Activated naive CD4-positive, alpha-beta T cell treated with anti-CD3 and anti-CD28 coated beads, Interleukin-2, amount 10 ng/mL, durations not matched to agents 7 days and 5 days (primary cell): ENCODE results near the gene RGS8.
"Not testable (repeated sequence)": the region's sequence is repeated elsewhere in the genome, so short reads cannot be mapped to it uniquely, and the experiment has no call there.

Experiments
- CTCF ChIA-PET: fragments of 350-600 bp; sonication (Branson Sonifier 250); formaldehyde crosslinking; loops from one replicate; lab custom pipeline; 2021; ENCODE audit warnings: antibody characterized with exemption; lab: Charles Lee
- DNase-seq: peaks from one replicate; pipeline ENCODE4 v3.0.0-alpha.2; 2020
- H3K27ac Mint-ChIP-seq: one replicate; pipeline ENCODE4 v1.8.0; 2021; ENCODE audit warnings: mild to moderate bottlenecking, moderate library complexity, mixed read lengths
- H3K27me3 Mint-ChIP-seq: one replicate; pipeline ENCODE4 v1.8.0; 2021; ENCODE audit warnings: mild to moderate bottlenecking, mixed read lengths
- H3K36me3 Mint-ChIP-seq: one replicate; pipeline ENCODE4 v1.8.0; 2021; ENCODE audit warnings: mixed read lengths
- H3K4me1 Mint-ChIP-seq: one replicate; pipeline ENCODE4 v1.8.0; 2021; ENCODE audit warnings: mixed read lengths
- H3K4me3 Mint-ChIP-seq: one replicate; pipeline ENCODE4 v1.8.0; 2021; ENCODE audit warnings: mild to moderate bottlenecking, moderate library complexity, mixed read lengths
- H3K9me3 Mint-ChIP-seq: one replicate; pipeline ENCODE4 v1.8.0; 2021; ENCODE audit warnings: mixed read lengths

Gene RGS8

DNA sequence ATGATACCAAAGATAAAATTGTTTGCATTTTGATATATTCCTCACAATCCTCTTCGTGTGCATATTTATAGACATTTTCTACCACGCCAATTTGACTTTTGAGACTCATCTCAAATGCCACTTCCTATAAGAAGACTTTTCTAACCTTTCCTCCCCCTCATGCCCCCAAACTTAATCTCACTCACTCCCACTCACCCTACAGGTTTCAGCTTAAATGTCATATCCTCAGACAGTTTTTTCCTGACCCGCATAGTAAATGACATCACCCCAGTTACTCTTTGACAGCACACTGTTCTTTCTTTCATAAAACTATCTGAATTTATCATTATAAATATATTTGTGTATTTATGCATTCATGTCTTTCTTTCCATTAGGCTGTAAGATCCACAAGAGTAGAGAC, 29.6 kb upstream of the RGS8 start:
- Mint-ChIP-seq H3K36me3 (no peaks in the 10 kb centered on the region), H3K4me1 (peaks cover 8% of the 10 kb centered on the region), H3K9me3 (no peaks in the 10 kb centered on the region), H3K27me3 (peaks cover 8% of the 10 kb centered on the region), H3K4me3 (no peak overlapping the region), H3K27ac (no peak overlapping the region)
- CTCF ChIA-PET: no interaction called here
- DNase-seq: no peak

DNA sequence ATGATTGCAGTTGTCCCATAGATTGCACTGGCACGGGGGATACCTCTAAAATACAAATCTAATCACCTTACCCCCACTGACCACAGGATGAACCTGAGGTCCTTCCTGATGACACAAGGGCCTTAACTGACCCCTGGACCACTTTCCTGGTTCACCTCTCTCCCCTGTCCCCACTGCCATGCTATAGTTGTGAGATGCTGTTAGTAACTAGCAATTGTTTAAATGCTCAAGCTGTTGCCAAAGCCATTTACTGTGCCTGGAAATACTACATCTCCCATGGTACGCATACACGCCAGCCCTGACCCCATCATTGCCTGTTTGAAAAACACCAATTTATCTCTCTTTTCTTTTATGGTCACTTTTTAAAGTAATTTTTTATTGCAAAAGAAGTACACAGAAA, 29.1 kb upstream of the RGS8 start:
- Mint-ChIP-seq H3K27ac (no peak overlapping the region), H3K9me3 (no peaks in the 10 kb centered on the region), H3K27me3 (peaks cover 6% of the 10 kb centered on the region), H3K4me1 (peaks cover 8% of the 10 kb centered on the region), H3K4me3 (no peak overlapping the region), H3K36me3 (no peaks in the 10 kb centered on the region)
- DNase-seq: no peak
- CTCF ChIA-PET: no interaction called here

GRCh38 chr1:182709855-182710254, 25.5 kb upstream of the RGS8 start:
- Mint-ChIP-seq H3K4me1 (no peaks in the 10 kb centered on the region), H3K4me3 (no peak overlapping the region), H3K36me3 (no peaks in the 10 kb centered on the region), H3K27me3 (no peaks in the 10 kb centered on the region), H3K27ac (no peak overlapping the region), H3K9me3 (no peaks in the 10 kb centered on the region)
- CTCF ChIA-PET: no interaction called here
- no peak for DNase-seq

- CTCF ChIA-PET: no interaction called here
- no peak for DNase-seq
- H3K9me3 Mint-ChIP-seq: no peaks in the 10 kb centered on the region
- H3K4me3 Mint-ChIP-seq: no peak overlapping the region
- H3K4me1 Mint-ChIP-seq: no peaks in the 10 kb centered on the region
- H3K36me3 Mint-ChIP-seq: no peaks in the 10 kb centered on the region
- no peaks in the 10 kb centered on the region for H3K27me3 Mint-ChIP-seq
- H3K27ac Mint-ChIP-seq: no peak overlapping the region
These were observed 24.9 kb upstream of the RGS8 start for GRCh38 chr1:182709225-182709764.

DNA sequence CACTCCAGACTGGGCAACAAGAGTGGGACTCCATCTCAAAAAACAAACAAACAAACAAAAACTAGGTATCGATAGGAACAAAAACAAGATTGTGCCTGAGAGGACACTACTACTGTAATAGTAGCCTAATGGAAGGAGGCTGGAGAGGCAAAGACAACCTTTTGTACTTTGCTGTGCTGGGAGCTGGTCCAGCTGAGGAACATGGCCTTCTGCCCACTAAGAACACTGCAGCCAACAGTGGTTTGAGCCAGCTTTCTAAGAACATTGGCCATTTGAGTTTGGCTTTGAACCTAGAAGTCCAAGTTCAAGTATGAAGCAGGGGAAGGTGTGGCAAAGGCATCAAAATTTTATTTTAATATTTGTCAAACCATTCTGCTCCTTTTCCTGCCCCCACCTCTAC, 22.7 kb upstream of the RGS8 start:
- no peak overlapping the region for H3K4me3 Mint-ChIP-seq
- CTCF ChIA-PET: no interaction called here
- no peaks in the 10 kb centered on the region for H3K36me3 Mint-ChIP-seq
- no peak for DNase-seq
- no peak overlapping the region for H3K27ac Mint-ChIP-seq
- H3K4me1 Mint-ChIP-seq: no peaks in the 10 kb centered on the region
- H3K9me3 Mint-ChIP-seq: no peaks in the 10 kb centered on the region
- H3K27me3 Mint-ChIP-seq: no peaks in the 10 kb centered on the region

DNA sequence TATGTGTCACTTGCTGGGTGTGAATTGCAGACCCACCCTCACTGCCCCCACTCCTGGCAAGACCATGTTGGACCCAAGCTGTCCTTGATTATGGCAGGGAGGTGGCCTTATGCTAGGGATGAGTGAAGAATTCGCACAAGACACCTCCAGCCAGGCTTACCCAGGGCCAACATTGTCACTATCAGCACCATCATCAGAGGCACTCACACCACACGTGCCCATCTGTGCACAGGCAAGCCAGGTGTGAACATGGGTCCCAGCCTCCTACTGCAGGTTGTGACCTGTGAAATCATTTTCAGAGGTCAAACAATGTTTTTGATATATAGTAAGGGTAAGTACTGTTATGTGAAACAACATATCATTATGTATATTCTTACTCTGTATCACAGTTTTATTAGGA, 20.3 kb upstream of the RGS8 start:
- peaks cover 8% of the 10 kb centered on the region for H3K27me3 Mint-ChIP-seq

DNA sequence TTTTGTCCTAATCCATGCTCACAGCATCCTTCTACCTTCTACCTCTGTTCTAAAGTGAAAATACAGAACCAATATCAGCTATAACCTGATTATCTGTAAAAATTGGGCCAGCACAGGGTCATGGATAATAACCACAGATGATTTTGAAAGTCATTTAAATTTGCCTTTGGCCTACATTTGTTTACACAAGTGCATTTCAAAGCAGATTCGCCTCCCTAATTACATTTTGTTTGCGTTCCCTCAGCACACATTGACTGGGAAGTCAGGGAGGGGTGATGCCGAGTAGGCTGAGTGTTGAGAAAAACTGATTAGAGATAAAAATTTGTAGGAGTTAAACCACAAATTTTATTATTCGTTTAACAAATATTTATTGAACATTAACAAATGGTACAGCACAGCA, 19.2 kb upstream of the RGS8 start:
- Mint-ChIP-seq H3K36me3 (no peaks in the 10 kb centered on the region), H3K9me3 (no peaks in the 10 kb centered on the region), H3K27me3 (peaks cover 16% of the 10 kb centered on the region), H3K27ac (no peak overlapping the region), H3K4me1 (no peaks in the 10 kb centered on the region), H3K4me3 (no peak overlapping the region)
- DNase-seq: no peak
- CTCF ChIA-PET: no interaction called here

More for the DNA sequence above, 20.3 kb upstream of the RGS8 start:
- Mint-ChIP-seq H3K27ac (no peak overlapping the region), H3K4me3 (no peak overlapping the region), H3K9me3 (no peaks in the 10 kb centered on the region), H3K36me3 (no peaks in the 10 kb centered on the region), H3K4me1 (no peaks in the 10 kb centered on the region)
- no peak for DNase-seq
- CTCF ChIA-PET: interaction anchor here (0.6 to 1.5 kb wide), 2 partner anchors 110 to 1282 kb away, joined by 3 read pairs; no protein-coding TSS in a partner anchor

- H3K27me3 Mint-ChIP-seq: peaks cover 16% of the 10 kb centered on the region
- H3K4me1 Mint-ChIP-seq: no peaks in the 10 kb centered on the region
- DNase-seq: no peak
- no peak overlapping the region for H3K4me3 Mint-ChIP-seq
- H3K9me3 Mint-ChIP-seq: no peaks in the 10 kb centered on the region
- H3K36me3 Mint-ChIP-seq: no peaks in the 10 kb centered on the region
- no peak overlapping the region for H3K27ac Mint-ChIP-seq
- CTCF ChIA-PET: no interaction called here
These were observed 18.6 kb upstream of the RGS8 start for GRCh38 chr1:182702826-182703524.

- Mint-ChIP-seq H3K4me1 (no peaks in the 10 kb centered on the region), H3K4me3 (no peak overlapping the region), H3K27me3 (peaks cover 16% of the 10 kb centered on the region), H3K27ac (no peak overlapping the region), H3K36me3 (no peaks in the 10 kb centered on the region), H3K9me3 (no peaks in the 10 kb centered on the region)
- CTCF ChIA-PET: no interaction called here
- DNase-seq: no peak
These were observed 15.9 kb upstream of the RGS8 start for GRCh38 chr1:182700351-182700709.

- no peak for DNase-seq
- peaks cover 16% of the 10 kb centered on the region for H3K27me3 Mint-ChIP-seq
- H3K36me3 Mint-ChIP-seq: no peaks in the 10 kb centered on the region
- no peak overlapping the region for H3K4me3 Mint-ChIP-seq
- no peaks in the 10 kb centered on the region for H3K9me3 Mint-ChIP-seq
- H3K27ac Mint-ChIP-seq: no peak overlapping the region
- CTCF ChIA-PET: interaction anchor here (0.8 kb wide), 1 partner anchor 86 kb away, joined by 3 read pairs; no protein-coding TSS in a partner anchor
- H3K4me1 Mint-ChIP-seq: no peaks in the 10 kb centered on the region
These were observed 15.3 kb upstream of the RGS8 start for GRCh38 chr1:182699393-182700350.

DNA sequence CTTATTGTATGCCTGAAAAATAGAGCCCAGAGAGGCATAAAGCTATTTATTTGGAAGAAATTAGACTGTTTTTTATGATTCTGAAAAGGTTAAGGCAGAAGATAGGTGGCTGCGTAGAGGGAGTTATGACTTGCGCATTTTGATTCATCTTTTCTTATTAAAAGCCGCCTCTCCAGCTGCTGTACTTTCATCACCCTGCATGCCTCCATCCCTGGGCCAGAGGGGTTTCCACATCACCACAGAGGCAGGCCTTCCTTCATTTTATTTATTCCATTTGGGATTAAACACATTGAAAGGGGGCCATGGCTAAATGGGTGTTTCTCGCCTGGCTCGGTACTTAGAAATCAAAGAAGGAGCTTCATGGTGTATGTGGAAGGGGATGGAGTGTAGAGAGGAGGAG, 14.6 kb upstream of the RGS8 start:
- peaks cover 16% of the 10 kb centered on the region for H3K27me3 Mint-ChIP-seq
- DNase-seq: no peak
- H3K4me3 Mint-ChIP-seq: no peak overlapping the region
- CTCF ChIA-PET: interaction anchor here (0.8 kb wide), 1 partner anchor 85 kb away, joined by 3 read pairs; no protein-coding TSS in a partner anchor
- H3K9me3 Mint-ChIP-seq: no peaks in the 10 kb centered on the region
- H3K27ac Mint-ChIP-seq: no peak overlapping the region
- no peaks in the 10 kb centered on the region for H3K36me3 Mint-ChIP-seq
- H3K4me1 Mint-ChIP-seq: no peaks in the 10 kb centered on the region

GRCh38 chr1:182693139-182693538, 8.8 kb upstream of the RGS8 start:
- H3K9me3 Mint-ChIP-seq, H3K27ac Mint-ChIP-seq, DNase-seq, H3K4me1 Mint-ChIP-seq, H3K27me3 Mint-ChIP-seq, H3K4me3 Mint-ChIP-seq, H3K36me3 Mint-ChIP-seq, CTCF ChIA-PET: not testable (repeated sequence)

DNA sequence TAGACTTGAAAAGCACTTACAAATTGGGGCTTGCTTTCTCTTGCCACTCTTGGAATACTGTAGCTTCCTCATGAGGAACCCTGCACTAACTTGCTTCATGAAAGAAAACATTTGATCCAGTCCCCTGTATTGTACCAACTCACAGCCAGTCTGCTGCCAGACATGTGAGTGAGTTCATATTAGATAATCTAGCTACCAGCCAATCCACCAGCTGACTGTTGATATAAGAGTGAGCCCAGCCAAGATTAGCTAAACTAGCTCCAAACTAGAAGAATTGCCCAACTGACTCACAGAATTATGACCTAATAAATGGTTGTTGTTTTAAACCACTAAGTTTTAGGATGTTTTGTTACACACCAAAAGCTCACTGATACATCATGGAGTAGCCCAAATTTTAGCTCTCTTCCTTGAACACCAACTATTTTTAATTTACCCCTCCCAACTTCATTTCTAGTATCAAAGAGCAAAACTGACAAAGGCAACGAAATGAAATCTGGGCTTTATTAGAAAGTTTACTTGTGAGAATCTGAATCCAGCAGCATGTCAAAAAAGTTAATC, 6.6 kb upstream of the RGS8 start:
- CTCF ChIA-PET: no interaction called here
- DNase-seq: no peak
- Mint-ChIP-seq H3K27ac (no peak overlapping the region), H3K36me3 (no peaks in the 10 kb centered on the region), H3K9me3 (peaks cover 10% of the 10 kb centered on the region), H3K27me3 (no peaks in the 10 kb centered on the region), H3K4me1 (no peaks in the 10 kb centered on the region), H3K4me3 (no peak overlapping the region)

DNA sequence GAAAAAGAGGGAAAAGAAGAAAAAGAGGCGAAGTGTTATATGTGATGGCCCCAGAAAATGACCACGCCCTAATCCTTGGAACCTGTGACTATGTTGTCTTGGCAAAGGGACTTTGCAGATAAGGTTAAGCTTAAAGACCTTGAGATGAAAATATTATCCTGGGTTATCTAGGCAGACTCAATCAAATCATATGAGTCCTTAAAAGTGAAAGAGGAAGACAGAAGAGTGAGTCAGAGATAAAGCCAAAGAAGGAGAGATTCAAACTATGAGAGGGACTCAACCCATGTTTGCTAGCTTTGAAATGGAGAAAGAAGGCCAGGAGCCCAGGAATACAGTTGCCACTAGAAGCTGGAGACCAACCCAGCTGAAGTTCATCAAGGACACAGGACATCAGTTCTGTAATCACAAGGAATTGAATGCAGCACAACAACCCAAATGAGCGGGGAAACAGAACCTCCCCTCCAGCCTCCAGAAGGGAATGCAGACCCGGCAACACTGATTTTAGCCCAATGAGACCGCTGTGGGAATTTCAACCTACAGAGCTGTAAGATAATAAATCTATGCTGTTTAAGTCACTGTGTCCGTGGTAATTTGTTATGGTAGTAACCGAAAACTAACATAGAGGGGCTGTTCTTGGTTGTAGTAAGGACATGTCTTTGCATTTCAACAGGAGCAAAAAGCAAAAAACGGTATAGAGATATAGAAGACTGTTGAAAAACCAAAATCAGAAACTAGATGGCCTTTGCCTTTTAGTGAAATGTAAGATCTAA, 4.2 kb upstream of the RGS8 start:
- Mint-ChIP-seq H3K4me1 (no peaks in the 10 kb centered on the region), H3K36me3 (no peaks in the 10 kb centered on the region), H3K9me3 (peaks cover 10% of the 10 kb centered on the region), H3K27ac (no peak overlapping the region), H3K4me3 (no peak overlapping the region), H3K27me3 (no peaks in the 10 kb centered on the region)
- DNase-seq: no peak
- CTCF ChIA-PET: no interaction called here
